HTERT RPE-1 (cell line): ENCODE measurements around the gene MDP1.
"Not testable (repeated sequence)": the region's sequence is repeated elsewhere in the genome, so short reads cannot be mapped to it uniquely, and the experiment has no call there.

Experiments used
- in situ Hi-C: fragments of 300-500 bp; cut with MboI; formaldehyde crosslinking; loops from 4 replicates; pipeline ENCODE4 v1.14.3; 2020; ENCODE audit warnings: low sequenced_read_pairs

The MDP1 gene

DNA sequence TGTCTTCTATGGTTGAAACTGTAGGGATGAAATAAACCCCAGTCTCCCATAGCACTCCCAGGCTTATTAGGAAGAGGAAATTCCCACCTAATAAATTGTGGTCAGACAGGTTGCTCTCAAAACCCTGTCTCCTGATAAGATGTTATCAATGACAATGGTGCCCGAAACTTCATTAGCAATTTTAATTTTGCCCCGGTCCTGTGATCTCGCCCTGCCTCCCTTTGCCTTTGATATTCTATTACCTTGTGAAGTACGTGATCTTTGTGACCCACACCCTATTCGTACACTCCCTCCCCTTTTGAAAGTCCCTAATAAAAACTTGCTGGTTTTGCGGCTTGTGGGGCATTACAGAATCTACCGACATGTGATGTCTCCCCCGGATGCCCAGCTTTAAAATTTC, 13.3 kb downstream of the MDP1 start:
- in situ Hi-C loops, result not testable (repeated sequence)

DNA sequence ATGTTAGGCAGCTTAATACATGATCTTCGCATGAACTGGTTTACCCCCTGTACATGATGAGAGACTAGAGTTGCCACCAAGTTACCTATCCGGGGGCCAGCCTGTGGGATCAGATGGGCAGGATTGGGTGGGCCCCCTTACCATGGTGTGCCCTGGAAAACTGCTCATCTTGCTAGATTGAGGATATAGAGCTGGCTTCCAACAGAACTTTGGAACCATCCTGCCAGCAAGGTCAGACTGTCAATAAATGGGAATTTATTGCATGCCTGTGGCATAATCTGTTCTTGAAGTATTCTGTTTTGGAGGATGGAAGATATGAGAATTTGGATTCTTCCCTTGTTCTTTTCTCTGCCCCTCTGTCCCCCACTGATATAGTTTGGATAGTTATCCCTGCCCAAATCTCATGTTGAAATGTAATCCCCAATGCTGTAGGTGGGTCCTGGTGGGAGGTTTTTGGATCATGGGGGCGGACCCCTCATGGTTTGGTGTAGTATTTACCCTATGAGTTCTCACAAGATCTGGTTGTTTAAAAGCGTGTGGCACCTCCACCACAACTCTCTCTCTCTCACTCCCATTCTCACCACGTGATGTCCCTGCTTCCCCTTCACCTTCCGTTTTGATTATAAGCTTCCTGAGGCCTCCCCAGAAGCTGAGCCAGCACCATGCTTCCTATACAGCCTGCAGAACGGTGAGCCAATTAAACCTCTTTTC, 16.9 kb downstream of the MDP1 start:
- in situ Hi-C loops, result no loop called here

DNA sequence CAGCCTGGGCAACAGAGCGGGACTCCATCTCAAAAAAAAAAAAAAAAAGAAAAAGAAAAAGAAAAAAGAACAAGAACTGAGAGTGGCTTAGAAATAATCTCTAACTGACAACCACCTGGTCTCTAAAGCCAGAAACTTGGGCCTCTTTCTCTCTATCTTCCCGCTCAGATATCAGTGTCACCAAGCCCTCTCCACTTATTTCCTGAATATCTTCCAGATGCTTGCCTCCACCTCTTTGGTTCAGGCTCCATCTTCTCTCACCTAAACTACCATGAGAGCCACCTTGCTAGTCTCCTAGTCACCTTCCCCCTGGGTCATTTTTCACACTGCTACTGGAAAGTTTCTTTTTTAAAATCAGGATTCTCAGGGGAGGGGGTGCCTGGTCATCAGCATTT, 18.8 kb downstream of the MDP1 start:
- in situ Hi-C loops, result no loop called here

DNA sequence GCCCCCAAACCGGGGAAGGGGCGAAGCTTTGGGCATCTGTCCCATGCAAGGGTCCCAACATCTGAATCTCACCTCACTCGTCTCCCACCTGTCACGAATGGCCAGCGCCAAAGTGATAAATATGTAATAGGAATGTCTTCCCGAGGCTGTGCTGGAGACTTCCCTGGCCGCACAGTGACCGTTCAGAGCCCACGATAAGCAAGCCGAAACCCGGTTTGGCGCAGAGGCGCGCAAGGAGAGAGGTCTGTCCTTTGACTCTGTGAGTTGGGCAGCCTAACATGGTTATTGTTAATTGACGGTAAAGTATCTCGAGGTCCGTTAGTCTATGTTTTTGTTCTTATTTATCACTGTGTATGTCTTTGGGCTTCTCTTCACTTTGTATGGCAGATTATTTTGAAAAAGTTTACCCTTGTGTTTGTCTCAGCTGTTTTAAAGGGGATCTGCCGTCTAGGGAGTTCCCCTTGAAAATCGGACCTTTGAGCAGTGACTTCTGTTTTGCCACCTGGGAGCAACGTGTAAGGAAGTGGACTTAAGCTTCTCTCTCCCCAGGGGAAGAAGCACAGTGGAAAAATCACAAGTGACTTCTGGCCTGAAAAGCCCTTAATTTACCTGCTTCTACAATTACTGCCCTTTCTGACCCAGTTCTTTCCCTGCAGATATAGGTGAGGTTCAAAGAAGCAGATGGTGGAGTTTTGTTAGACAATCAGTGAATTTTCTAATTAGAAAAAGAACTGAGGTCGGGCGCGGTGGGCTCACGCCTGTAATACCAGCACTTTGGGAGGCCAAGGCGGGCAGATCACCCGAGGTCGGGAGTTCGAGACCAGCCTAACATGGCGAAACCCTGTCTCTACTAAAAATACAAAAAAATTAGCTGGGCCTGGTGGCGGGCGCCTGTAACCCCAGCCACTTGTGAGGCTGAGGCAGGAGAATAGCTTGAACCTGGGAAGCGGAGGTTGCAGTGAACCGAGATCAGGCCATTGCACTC, 19.5 kb downstream of the MDP1 start:
- in situ Hi-C loops, result no loop called here

DNA sequence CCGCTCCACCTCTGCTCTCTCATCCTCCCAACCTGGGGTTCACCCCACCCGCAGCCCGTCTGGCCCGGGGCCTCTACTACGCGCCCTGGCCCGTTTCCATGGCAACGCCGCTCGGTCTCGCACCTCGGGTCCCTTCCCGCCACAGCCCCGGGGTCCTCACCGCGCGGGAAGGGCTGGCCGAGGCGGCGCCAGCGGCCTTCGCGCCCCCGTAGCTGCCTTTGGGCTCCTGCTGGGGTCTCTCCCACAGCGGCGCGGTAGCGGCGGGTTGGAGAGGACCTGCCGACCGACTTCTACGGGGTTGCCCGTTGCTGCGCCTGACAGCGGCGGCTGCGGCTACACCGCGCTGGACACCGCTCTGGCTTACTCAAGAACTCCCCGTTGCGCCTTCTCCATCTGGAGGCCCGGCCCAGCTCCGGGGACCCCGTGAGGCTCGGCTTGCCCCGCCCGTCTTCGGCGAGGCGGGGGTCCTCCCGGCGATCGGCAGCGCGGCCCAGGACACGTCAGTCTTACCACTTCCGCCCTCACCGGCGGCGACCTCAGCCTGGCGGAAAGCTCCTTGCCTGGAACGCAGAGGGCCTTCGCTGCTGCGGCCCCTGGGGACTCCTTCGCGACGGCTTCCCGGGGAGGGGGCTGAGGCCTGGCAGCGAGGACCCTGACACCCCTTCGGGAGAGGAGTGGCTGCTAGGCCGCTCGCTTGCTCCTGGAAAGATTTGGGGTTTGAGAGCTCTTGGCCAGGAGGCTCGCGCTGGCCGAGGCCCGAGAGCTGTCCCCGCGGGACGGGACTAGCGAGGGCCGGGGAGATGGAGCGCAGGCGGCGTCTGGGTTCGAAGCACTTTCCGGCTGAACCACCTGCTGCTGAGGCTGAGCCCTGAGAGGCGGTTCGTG, 20.4 kb downstream of the MDP1 start, which contains the start of gene TM9SF1:
TSS of gene TM9SF1 (minus strand) at position 256 of the 885 bp plus-strand sequence. CDS start 422 bp downstream, outside the sequence.
- in situ Hi-C loops, result no loop called here

DNA sequence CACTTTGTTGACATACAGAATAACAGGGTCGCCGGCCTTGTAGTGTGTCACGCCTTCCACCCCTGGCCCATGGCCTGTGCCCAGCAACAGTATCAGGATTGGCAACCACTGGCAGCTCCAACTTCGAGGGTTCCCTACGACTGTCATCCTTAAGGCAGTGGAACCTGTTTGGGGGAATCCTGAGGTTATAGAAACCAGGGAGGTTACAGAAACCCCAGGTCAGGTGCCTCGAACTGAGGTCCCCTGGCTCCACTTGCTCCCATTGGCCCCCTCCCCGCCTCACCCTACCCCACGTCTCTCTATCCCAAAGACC, 21.0 kb downstream of the MDP1 start:
- in situ Hi-C loops, result no loop called here

DNA sequence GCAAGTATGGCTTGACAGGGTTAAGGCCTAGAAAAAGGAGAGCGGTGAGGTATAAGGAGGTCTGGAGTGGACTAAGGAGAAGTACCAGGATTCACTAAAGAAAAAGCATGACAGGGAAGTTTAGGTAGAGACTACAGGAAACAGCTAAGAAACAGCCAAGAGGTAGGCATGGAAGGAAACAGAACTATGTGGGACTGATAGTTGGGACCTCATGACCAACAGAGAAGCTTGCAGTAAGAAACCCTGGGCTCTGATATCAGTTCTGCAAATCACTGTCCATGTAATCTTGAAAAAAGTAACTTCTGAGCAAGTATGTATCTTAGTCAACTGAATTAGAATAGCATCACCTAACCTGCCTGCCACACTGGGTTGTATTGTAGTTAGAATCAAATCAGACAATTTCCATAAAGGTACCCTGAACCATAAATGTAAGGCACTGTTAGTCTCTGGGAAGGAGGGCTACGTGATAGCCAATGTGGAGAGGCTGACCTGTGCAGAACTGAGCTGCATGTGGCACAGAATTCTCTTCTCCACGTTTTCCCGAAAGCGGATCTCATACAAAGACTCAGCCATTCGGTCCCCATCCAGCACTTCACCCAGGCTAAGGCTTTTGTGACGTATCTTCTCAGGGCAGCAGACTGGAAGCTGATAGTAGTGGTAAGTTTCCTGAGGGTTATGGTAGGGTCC, 21.5 kb downstream of the MDP1 start:
- in situ Hi-C loops, result no loop called here

DNA sequence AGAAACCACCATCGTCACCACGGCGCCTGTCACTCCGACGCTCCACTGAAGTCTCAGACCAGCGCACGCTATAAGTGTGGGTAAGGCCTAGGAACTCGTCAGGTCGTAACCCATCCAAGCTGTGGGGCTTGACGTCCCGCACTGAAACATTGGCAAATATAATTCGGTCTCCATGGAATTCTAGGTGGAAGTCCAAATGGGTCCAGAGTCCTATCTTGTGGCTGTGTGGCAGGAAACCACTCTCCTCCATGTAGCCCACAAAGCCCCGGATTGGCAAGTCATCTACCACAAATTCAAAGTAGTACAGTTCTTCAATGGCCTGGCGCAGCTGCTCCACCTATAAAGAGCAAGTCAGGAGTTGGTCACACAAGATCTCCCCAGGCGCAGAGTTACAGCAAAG, 22.9 kb downstream of the MDP1 start:
- in situ Hi-C loops, result no loop called here

DNA sequence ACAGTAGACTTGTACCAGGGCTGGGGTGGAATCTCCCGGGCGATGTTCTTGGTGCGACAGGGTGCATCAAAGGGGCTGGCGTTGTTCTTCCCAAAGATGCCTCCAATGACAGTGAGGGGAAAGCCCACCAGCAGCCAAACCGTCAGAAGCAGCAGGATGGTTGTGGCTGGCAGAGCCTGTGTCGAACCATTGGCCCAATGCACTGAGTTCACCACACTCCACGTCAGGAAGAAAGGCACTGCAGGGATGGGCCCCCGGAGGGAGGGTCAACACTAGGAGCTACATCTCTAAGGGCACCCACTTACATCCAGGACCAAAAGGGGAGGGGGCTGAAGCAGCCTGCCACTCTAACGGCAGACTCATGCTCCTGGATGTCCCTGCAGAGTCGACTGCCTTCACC, 25.4 kb downstream of the MDP1 start:
- in situ Hi-C loops, result no loop called here

DNA sequence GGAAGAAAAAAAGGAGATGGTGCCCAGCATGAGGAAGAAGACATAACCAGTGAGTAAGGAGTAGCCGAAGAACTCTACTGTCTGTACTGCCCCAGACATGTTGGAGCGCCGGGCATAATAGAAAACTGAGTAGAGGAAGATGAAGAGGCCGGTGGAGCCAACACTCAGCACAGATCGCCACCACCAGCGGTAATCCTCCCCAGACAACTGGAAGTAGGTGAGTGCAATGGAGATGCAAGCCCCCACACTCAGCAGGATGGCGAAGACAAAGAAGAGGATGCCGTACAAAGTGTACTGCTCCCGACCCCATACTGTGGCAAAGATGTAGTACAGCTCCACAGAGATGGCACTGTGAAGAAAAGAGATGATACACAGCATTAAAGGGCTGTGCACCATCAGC, 26.4 kb downstream of the MDP1 start:
- in situ Hi-C loops, result no loop called here

DNA sequence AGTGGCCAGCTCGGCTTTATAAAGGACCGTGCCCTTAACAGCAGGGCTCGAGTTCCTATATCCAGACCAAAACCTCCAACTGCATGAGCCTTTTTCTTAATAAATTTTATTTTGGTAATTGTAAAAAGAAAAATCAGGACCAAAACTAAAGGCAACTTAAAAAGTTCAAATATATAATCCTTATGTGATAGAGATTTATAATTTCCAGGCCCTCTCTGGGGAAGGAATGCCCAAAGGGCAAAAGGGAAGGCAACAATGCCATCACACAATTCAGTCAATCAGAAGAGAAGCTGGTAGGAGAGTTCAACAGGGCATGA, 26.8 kb downstream of the MDP1 start:
- in situ Hi-C loops, result no loop called here

DNA sequence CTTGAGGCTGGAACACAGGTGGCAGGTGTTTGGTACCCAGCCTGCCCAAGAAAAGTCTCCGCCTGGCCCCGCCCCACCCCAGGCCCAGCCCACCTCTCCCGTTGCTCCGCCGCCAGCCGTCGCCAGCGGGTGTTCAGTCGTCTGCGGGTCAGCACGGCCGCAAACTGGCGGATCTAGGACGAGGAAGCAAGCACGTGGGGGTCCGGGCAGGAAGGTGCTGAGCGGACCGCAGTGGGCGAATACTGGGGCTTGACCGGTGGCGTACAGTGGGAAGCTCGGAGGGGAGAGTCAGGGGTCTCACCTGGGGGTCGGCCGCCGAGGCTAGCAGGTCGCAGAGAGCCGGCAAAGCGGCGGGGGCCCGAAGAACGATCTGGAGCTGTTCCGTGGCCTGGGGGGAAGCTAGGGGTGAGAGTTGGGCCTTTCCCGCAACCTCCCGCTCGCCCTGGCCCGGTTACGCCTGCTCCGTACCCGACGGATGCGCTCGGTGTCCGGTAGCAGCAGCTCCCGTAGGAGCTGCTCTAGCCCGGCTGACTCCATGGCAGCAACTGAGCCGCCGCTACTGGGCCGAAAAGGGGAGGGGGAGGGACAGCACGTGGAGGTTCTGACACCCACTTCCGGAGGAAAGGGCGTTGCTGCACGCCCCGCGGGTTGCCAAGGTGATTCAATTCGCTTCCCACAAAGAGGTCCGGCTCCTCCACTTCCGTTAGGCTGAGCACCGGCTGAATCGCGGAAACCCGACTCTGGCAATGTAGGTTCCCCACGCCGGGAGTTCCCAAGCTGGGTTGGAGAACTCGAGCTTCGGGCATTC, 27.4 kb downstream of the MDP1 start, which contains the start of gene IPO4:
TSS of gene IPO4 (minus strand) at position 566 of the 808 bp plus-strand sequence. CDS start at position 537, 29 bp downstream.
- in situ Hi-C loops, result no loop called here

DNA sequence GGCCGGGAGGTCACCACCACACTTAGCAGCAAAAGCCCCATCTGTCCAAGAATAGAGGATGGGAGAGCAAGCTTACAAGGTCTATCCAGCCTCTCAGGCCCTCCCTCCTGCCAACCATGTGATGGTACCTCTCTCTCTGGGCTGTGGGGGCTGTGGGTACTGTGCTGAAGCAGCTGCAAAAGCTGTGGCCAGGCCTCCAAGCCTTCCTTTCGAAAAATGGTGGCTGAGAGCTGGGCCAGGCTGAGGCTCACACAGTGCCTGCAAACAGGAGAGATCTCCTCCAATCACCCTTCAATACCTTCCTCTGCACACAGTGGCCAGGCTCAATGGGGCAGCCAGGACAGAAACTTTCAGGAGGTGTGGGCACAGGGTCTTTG, 28.3 kb downstream of the MDP1 start:
- in situ Hi-C loops, result no loop called here

DNA sequence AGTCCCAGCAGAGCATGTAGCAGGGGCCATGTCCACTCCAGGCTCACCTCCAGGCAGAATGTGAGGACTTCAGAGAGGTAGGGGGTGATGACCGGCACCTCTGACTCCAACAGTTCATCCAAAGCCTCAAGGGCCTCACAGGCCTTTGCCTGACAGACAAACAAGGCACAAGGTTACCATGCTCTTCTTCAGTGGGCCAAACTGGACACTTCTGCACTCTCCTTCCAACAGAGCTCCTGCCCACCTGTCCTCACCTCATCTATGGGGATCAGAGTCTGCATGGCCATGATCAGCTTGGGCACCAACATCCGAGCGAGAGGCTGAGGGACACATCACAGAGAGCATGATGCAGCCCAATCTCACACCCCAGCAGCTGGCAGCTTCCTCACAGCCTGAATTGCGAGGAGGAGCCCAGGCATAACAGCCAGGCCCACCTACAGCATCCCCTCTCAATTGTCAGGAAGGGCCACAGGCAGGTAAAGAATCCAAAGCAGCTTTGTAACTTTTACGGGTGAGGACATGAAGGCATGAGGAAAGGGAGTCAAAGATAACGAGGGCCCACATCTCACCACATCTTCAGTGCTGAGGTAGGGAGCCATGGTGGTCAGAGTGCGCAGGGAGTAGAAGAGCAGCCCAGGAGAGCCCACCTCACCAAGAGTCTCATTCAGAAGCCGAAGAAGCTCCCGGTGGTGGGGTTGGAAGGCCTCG, 28.9 kb downstream of the MDP1 start:
- in situ Hi-C loops, result no loop called here

DNA sequence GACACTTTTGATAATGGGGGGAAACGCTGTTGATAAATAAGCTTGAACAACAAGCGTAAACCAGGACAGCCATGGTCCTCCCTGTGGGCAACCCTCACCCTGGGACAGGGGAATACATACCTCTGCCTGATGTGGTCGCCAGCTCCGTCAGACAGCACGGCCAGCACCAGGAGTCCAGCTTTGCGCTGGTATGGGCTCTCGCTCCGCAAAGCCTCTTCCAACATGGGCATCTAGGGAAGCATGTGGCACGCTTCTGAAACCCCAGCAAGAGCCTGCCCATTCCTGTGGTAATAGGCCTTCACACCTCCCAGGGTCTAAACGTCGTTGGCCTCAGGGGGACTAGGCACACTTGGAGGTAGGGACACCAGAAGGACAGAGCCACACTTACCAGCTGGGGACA, 30.1 kb downstream of the MDP1 start:
- in situ Hi-C loops, result no loop called here

DNA sequence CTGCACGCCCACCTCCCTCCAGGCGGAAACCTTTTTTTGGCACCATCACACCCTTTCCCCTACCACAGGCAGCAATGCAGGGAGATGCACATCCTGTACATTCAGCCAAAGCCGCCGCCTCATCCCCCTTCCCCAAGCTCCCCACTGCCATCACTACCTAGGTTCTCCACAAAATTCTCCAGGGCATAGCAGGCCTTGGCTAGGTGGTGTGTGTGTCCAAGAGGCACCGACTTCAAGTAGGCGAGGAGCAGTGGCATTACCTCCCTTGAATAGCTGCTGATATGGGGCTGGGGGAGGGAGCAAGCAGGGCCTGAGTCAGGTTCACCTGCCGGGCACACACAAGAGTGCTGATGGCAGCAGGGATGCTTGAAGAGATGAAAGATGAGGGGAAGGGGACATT, 30.8 kb downstream of the MDP1 start:
- in situ Hi-C loops, result no loop called here

DNA sequence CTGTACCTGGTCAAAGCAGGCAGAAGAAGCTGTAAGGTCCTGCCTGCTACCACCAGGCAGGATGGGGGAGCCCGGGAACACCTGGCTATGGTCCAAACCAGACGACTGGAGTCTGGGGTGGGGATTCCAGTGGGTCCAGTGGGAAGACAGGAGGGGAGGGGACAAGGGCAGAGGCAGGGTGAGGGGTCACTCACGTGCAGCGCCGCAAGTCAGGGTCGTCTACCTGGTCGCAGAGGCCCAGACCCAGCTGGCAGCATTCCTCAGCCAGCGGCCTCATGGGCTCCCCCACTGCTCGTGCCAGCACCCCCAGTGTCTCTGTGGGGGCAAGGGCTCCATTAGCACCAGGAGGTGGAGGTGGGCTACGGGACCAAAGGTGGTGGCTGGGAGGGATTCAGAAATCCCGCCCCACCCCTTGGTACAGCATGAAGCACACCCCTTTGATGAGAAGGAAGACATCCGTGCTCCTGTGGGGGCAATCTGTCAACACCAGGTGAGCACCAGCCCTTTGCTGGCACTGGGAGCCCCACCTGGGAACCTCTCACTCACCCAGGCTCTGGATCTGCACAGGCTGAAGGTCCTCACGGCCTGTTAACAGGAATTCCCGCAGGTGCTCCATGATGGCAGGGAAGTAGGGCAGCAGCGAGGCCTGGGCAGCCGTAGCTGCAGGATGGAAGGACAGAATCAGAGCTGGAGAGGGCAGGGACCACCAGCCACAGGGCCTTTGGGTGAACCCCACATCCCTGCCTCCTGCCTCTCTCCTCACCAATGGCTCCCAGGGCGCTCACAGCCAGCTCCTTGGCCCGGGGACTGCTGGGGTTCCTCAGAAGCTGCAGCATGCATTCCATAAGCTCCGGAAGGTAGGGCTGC, 31.5 kb downstream of the MDP1 start:
- in situ Hi-C loops, result no loop called here

DNA sequence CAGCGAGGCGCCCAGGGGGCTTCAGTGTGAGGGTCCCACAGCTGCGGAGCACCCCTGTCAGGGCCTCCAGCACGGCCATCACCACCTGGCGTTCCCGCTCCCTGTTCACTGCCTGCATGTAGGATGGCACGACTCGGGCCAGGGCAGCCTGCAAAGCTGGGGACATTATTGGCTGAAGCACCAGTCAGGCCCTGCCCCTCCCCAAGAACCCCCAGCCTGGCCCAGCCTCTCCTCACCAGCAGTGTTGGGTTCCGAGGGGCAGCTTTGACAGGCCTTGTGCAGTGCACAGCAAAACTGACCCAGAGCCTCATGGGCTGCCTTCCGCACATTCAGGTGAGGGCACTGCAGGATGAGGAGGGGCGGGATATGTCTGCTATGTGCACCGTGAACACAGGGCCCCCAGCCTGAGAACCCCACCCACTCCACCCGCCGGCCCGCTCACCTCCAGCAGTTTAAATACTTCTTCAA, 32.8 kb downstream of the MDP1 start:
- in situ Hi-C loops, result no loop called here
